Activated CD4-positive, alpha-beta T cell treated with anti-CD3 and anti-CD28 coated beads, Interleukin-10, Interleukin-2, amounts not matched to agents 100 ng/mL and 50 ng/mL, durations not matched to agents 16 hours and 8 hours (primary cell): ENCODE results near the gene FTL.

Source experiments
- DNase-seq: peaks from one replicate; pipeline ENCODE4 v3.0.0-alpha.2; 2020

The FTL gene

GRCh38 chr19:48966541-48967345 lies 1.6 kb downstream of the FTL start:
- DNase-seq, result peak; percentile 23

- peak; percentile 37 for DNase-seq
These were observed 2.5 kb downstream of the FTL start for GRCh38 chr19:48967346-48968178.

GRCh38 chr19:48968179-48968661 lies 3.1 kb downstream of the FTL start:
- no peak for DNase-seq

GRCh38 chr19:48968813-48969218 lies 3.7 kb downstream of the FTL start:
- DNase-seq, result no peak

GRCh38 chr19:48969276-48970138 lies 4.4 kb downstream of the FTL start:
- DNase-seq, result no peak

GRCh38 chr19:48970139-48970766 lies 5.1 kb downstream of the FTL start:
- no peak for DNase-seq

- DNase-seq, result peak; percentile 83
These were observed 5.8 kb downstream of the FTL start for GRCh38 chr19:48970923-48971395.

GRCh38 chr19:48975947-48976847 lies 11.1 kb downstream of the FTL start:
- peak; percentile 57 for DNase-seq

GRCh38 chr19:48977061-48977460 lies 12.0 kb downstream of the FTL start:
- DNase-seq, result no peak

- DNase-seq, result no peak
These were observed 17.2 kb downstream of the FTL start for GRCh38 chr19:48982280-48982679.

- no peak for DNase-seq
These were observed 20.6 kb downstream of the FTL start for GRCh38 chr19:48985711-48986110.

GRCh38 chr19:48986211-48986610 lies 21.1 kb downstream of the FTL start:
- no peak for DNase-seq

- DNase-seq, result no peak
These were observed 22.2 kb downstream of the FTL start for GRCh38 chr19:48987323-48987722.

- DNase-seq, result no peak
These were observed 23.2 kb downstream of the FTL start for GRCh38 chr19:48988286-48988685.

- no peak for DNase-seq
These were observed 23.8 kb downstream of the FTL start for GRCh38 chr19:48988860-48989259.

GRCh38 chr19:48989701-48990291 lies 24.7 kb downstream of the FTL start:
- no peak for DNase-seq

- no peak for DNase-seq
These were observed 25.3 kb downstream of the FTL start for GRCh38 chr19:48990400-48990799.

- DNase-seq, result no peak
These were observed 26.0 kb downstream of the FTL start for GRCh38 chr19:48991011-48991609.

GRCh38 chr19:48991873-48992580 lies 26.9 kb downstream of the FTL start:
- DNase-seq, result no peak
